Measurements from ENCODE around the gene TUT4. TPM values are rescaled to one million over a fixed set of nuclear protein-coding genes. Genes with fewer than 3 reads are reported as not detected.

TUT4 gene
- total RNA-seq, 1 experiment from 2014 or later, result 37.4 TPM

- peaks cover 55% of the 10 kb centered on the region for H3K79me2 ChIP-seq (ENCODE audit: low read length)
- H3K4me2 ChIP-seq (ENCODE audit: low read length), result no peak overlapping the region
- no peaks in the 10 kb centered on the region for H3K4me1 ChIP-seq (ENCODE audit: insufficient read depth, low read length)
- ChIA-PET POLR2A (ENCODE audit: unreplicated experiment) (no interaction called here), CTCF (no interaction called here)
- H3K9ac ChIP-seq (ENCODE audit: low read length), result no peak overlapping the region
- intact Hi-C loops (cut with micrococcal nuclease), result no loop called here
- DNase-seq (no peak), ATAC-seq (no peak)
- no peaks in the 10 kb centered on the region for H3K27me3 ChIP-seq (ENCODE audit: low read length)
- H3K4me3 ChIP-seq (ENCODE audit: low read length), result no peak overlapping the region
- no peak overlapping the region for H2AFZ ChIP-seq (ENCODE audit: low read length)
- H3F3A ChIP-seq (ENCODE audit: low read length, unreplicated experiment), result no peaks in the 10 kb centered on the region
- no peak for TF ChIP-seq EZH2 (IDR thresholded peaks at IDR 0.05; ENCODE audit: low read length, unreplicated experiment)
- no peak for TF ChIP-seq CTCF (conservative IDR thresholded peaks at IDR 0.05; ENCODE audit: low read depth, low read length)
- no peak for TF ChIP-seq EZH2phosphoT487 (IDR thresholded peaks at IDR 0.05; ENCODE audit: borderline replicate concordance, low read length)
- no peaks in the 10 kb centered on the region for H3K9me2 ChIP-seq (replicated peaks; ENCODE audit: low read length)
- BruUV-seq (replicated peaks), result no TSS peak
- H3K36me3 ChIP-seq (ENCODE audit: low read depth, low read length), result peaks cover 6% of the 10 kb centered on the region; the same call in 1 of the 2 replicates
- H3K27ac ChIP-seq (ENCODE audit: low read length), result no peak overlapping the region
- 0 out of 2 replicates have a peak, but pooled peaks cover 4% of the 10 kb centered on the region for H4K20me1 ChIP-seq (ENCODE audit: low read length)
- no peaks in the 10 kb centered on the region for H3K9me3 ChIP-seq (ENCODE audit: low read length)
Measured at GRCh38 chr1:52530563-52531144, 22.2 kb downstream of the TUT4 start.

DNA sequence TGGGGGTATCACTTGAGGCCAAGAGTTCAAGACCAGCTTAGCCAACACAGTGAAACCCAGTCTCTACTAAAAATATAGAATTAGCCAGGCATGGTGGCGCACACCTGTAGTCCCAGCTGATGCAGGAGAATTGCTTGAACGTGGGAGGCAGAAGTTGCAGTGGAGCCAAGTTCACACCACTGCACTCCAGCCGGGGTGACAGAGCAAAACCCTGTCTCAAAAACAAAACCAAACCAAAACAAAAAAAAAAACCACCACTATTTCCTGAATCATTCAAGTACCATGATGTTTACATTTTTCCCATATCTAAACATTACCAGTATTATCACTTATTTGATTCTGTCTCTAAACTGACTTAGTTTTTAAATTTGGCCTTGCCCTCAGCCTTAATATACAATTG, 29.5 kb downstream of the TUT4 start:
- BruUV-seq (replicated peaks), result no TSS peak
- no peaks in the 10 kb centered on the region for H3K9me3 ChIP-seq (ENCODE audit: low read length)
- no peak overlapping the region for H2AFZ ChIP-seq (ENCODE audit: low read length)
- CTCF ChIA-PET, result no interaction called here
- H3K9ac ChIP-seq (ENCODE audit: low read length), result no peak overlapping the region
- POLR2A ChIA-PET (ENCODE audit: unreplicated experiment), result no interaction called here
- H3K4me3 ChIP-seq (ENCODE audit: low read length), result no peak overlapping the region
- no peaks in the 10 kb centered on the region for H3K79me2 ChIP-seq (ENCODE audit: low read length)
- H3K27ac ChIP-seq (ENCODE audit: low read length), result no peak overlapping the region
- intact Hi-C loops (cut with micrococcal nuclease), result no loop called here
- H4K20me1 ChIP-seq (ENCODE audit: low read length), result no peaks in the 10 kb centered on the region
- H3K36me3 ChIP-seq (ENCODE audit: low read depth, low read length), result peaks cover 16% of the 10 kb centered on the region
- H3F3A ChIP-seq (ENCODE audit: low read length, unreplicated experiment), result no peaks in the 10 kb centered on the region
- no peak overlapping the region for H3K4me2 ChIP-seq (ENCODE audit: low read length)
- H3K4me1 ChIP-seq (ENCODE audit: insufficient read depth, low read length), result no peaks in the 10 kb centered on the region
- ATAC-seq (no peak), DNase-seq (no peak)
- no peaks in the 10 kb centered on the region for H3K27me3 ChIP-seq (ENCODE audit: low read length)
- no peak for TF ChIP-seq EZH2phosphoT487 (IDR thresholded peaks at IDR 0.05; ENCODE audit: borderline replicate concordance, low read length)
- no peak for TF ChIP-seq CTCF (conservative IDR thresholded peaks at IDR 0.05; ENCODE audit: low read depth, low read length)
- no peak for TF ChIP-seq EZH2 (IDR thresholded peaks at IDR 0.05; ENCODE audit: low read length, unreplicated experiment)
- no peaks in the 10 kb centered on the region for H3K9me2 ChIP-seq (replicated peaks; ENCODE audit: low read length)

DNA sequence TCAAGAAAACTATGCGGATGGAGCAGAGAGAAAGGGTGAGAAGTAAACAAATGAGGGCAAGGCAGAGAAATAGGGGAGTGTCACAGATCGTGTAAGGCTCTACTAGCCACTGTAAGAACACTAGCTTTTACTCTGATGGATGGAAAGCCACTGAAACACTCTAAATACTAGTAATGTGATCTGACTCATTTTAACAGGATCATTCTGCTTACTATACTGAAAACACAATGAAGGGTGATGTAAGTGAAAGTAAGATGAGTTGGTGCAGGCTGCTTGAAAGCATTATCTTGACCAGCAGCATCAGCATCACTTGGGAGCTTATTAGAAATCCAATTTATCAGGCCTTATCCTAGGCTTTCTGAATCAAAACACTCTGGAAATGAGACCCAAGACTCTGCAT, 32.7 kb downstream of the TUT4 start:
- no peak overlapping the region for H3K4me3 ChIP-seq (ENCODE audit: low read length)
- intact Hi-C loops (cut with micrococcal nuclease), result no loop called here
- BruUV-seq (replicated peaks), result no TSS peak
- no peak overlapping the region for H3K9ac ChIP-seq (ENCODE audit: low read length)
- H2AFZ ChIP-seq (ENCODE audit: low read length), result no peak overlapping the region
- no peaks in the 10 kb centered on the region for H3K27me3 ChIP-seq (ENCODE audit: low read length)
- no peaks in the 10 kb centered on the region for H3K79me2 ChIP-seq (ENCODE audit: low read length)
- no peaks in the 10 kb centered on the region for H3F3A ChIP-seq (ENCODE audit: low read length, unreplicated experiment)
- no peak overlapping the region for H3K27ac ChIP-seq (ENCODE audit: low read length)
- peak; percentile 53 for ATAC-seq
- H3K9me3 ChIP-seq (ENCODE audit: low read length), result no peaks in the 10 kb centered on the region
- no peak for DNase-seq
- no peak for TF ChIP-seq EZH2 (IDR thresholded peaks at IDR 0.05; ENCODE audit: low read length, unreplicated experiment)
- no peak for TF ChIP-seq CTCF (conservative IDR thresholded peaks at IDR 0.05; ENCODE audit: low read depth, low read length)
- TF ChIP-seq EZH2phosphoT487 (IDR thresholded peaks at IDR 0.05; ENCODE audit: borderline replicate concordance, low read length), result no peak
- peaks cover 8% of the 10 kb centered on the region for H3K36me3 ChIP-seq (ENCODE audit: low read depth, low read length)
- CTCF ChIA-PET, result no interaction called here
- no peaks in the 10 kb centered on the region for H4K20me1 ChIP-seq (ENCODE audit: low read length)
- no peaks in the 10 kb centered on the region for H3K9me2 ChIP-seq (replicated peaks; ENCODE audit: low read length)
- no peak overlapping the region for H3K4me2 ChIP-seq (ENCODE audit: low read length)
- POLR2A ChIA-PET (ENCODE audit: unreplicated experiment), result no interaction called here
- no peaks in the 10 kb centered on the region for H3K4me1 ChIP-seq (ENCODE audit: insufficient read depth, low read length)
